ENCODE results near the gene RALGAPB. TPM values are rescaled to one million over a fixed set of nuclear protein-coding genes. Genes with fewer than 3 reads are reported as not detected.
"Not testable (repeated sequence)": the region's sequence is repeated elsewhere in the genome, so short reads cannot be mapped to it uniquely, and the experiment has no call there.

Gene RALGAPB
- total and polyA plus RNA-seq, 2 experiments from 2014 or later: 10.2 to 40.4 TPM

DNA sequence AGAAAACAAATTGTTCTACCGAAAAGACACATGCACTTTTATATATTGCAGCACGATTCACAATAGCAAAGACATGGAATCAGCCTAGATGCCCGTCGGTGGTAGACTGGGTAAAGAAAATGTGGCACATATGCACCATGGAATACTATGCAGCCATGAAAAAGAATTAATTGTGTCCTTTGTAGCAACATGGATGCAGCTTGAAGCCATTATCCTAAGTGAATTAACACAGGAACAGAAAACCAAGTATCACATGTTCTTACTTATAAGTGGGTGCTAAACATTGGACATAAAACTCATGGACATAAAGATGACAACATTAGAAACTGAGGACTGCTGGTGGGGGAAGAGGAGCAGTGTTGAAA lies 32.4 kb downstream of the RALGAPB start (continued):
- TF ChIP-seq ETS1 (IDR thresholded peaks at IDR 0.05): no peak
- no peak for TF ChIP-seq EZH2 (IDR thresholded peaks at IDR 0.05; ENCODE audit: low read depth, unreplicated experiment)
- TF ChIP-seq NANOG (IDR thresholded peaks at IDR 0.05; ENCODE audit: borderline replicate concordance): no peak
- no peak for TF ChIP-seq JUNB (IDR thresholded peaks at IDR 0.05; ENCODE audit: unreplicated experiment)
- no peak for TF ChIP-seq EZH2phosphoT487 (IDR thresholded peaks at IDR 0.05; ENCODE audit: unreplicated experiment)
- TF ChIP-seq, protein P1, sequence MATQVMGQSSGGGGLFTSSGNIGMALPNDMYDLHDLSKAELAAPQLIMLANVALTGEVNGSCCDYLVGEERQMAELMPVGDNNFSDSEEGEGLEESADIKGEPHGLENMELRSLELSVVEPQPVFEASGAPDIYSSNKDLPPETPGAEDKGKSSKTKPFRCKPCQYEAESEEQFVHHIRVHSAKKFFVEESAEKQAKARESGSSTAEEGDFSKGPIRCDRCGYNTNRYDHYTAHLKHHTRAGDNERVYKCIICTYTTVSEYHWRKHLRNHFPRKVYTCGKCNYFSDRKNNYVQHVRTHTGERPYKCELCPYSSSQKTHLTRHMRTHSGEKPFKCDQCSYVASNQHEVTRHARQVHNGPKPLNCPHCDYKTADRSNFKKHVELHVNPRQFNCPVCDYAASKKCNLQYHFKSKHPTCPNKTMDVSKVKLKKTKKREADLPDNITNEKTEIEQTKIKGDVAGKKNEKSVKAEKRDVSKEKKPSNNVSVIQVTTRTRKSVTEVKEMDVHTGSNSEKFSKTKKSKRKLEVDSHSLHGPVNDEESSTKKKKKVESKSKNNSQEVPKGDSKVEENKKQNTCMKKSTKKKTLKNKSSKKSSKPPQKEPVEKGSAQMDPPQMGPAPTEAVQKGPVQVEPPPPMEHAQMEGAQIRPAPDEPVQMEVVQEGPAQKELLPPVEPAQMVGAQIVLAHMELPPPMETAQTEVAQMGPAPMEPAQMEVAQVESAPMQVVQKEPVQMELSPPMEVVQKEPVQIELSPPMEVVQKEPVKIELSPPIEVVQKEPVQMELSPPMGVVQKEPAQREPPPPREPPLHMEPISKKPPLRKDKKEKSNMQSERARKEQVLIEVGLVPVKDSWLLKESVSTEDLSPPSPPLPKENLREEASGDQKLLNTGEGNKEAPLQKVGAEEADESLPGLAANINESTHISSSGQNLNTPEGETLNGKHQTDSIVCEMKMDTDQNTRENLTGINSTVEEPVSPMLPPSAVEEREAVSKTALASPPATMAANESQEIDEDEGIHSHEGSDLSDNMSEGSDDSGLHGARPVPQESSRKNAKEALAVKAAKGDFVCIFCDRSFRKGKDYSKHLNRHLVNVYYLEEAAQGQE (IDR thresholded peaks at IDR 0.05; ENCODE audit: unreplicated experiment): no peak
- no peak for TF ChIP-seq ZNF331 (CRISPR knock-in tag; IDR thresholded peaks at IDR 0.05; ENCODE audit: low read depth)

DNA sequence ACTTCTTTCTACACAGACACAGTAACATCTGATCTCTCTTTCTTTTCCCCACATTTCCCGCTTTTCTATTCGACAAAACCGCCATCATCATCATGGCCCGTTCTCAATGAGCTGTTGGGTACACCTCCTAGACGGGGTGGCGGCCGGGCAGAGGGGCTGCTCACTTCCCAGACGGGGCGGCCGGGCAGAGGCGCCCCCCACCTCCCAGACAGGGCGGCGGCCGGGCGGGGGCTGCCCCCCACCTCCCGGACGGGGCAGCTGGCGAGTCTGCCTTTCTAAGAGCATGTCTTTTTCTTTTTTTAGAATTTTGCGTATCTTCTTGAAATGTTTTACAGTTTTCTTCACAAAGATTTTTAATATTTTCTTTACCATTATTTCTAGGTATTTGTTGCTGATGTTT lies 39.1 kb downstream of the RALGAPB start:
- H3K27ac Mint-ChIP-seq; H3K9me3 Mint-ChIP-seq; ATAC-seq; H3K4me2 ChIP-seq; H3F3A ChIP-seq (replicated peaks; ENCODE audit: low read depth); H2AFZ ChIP-seq; H3K4me1 Mint-ChIP-seq; H3K9me2 ChIP-seq (ENCODE audit: insufficient read depth); H3K27ac ChIP-seq (ENCODE audit: low read depth); H3K79me2 ChIP-seq (replicated peaks; ENCODE audit: insufficient read depth); H3K27me3 ChIP-seq (ENCODE audit: insufficient read depth); H3K4me3 ChIP-seq; H3K4me1 ChIP-seq (ENCODE audit: insufficient read depth); DNase-seq (ENCODE audit: low spot score); H3K4me3 Mint-ChIP-seq; H3K27me3 Mint-ChIP-seq (ENCODE audit: insufficient read depth, low read depth, poor library complexity): not testable (repeated sequence)
- peaks cover 12% of the 10 kb centered on the region for H4K20me1 ChIP-seq (replicated peaks; ENCODE audit: insufficient read depth)
- peaks cover 20% of the 10 kb centered on the region; the same call in 1 of the 2 replicates for H3K36me3 ChIP-seq (ENCODE audit: insufficient read depth)
- H3K36me3 Mint-ChIP-seq (ENCODE audit: low read depth): peaks cover 33% of the 10 kb centered on the region

DNA sequence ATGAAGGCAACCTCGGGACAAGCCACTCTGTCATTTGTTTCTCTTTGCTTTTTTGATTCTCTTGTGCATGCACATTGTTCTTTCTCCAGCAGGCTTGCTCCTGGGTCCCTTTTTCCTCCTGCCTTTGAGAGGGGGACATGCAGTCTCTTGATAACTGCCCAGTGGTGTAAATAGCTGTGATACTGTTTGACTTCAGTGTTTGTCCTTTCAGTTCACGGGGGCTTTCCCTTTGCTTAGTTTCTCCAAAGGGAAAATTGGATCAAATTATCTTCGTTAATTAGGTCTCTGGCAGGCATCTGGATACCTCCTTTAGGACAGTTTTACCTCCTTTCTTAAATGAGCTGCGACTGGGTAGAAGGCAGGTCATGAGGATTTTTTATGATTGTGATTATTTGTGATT lies 41.5 kb downstream of the RALGAPB start:
- no peak overlapping the region for H3K4me3 Mint-ChIP-seq
- DNase-seq (ENCODE audit: low spot score): no peak
- no peak for ATAC-seq
- Histone ChIP-seq H4K20me1 (replicated peaks; ENCODE audit: insufficient read depth) (peaks cover 12% of the 10 kb centered on the region), H3K79me2 (replicated peaks; ENCODE audit: insufficient read depth) (peaks cover 4% of the 10 kb centered on the region; the same call in 1 of the 2 replicates), H3F3A (replicated peaks; ENCODE audit: low read depth) (no peaks in the 10 kb centered on the region), H3K4me2 (no peak overlapping the region), H3K36me3 (ENCODE audit: insufficient read depth) (peaks cover 26% of the 10 kb centered on the region), H2AFZ (no peak overlapping the region), H3K27ac (ENCODE audit: low read depth) (no peak overlapping the region), H3K9me2 (ENCODE audit: insufficient read depth) (no peaks in the 10 kb centered on the region), H3K4me1 (ENCODE audit: insufficient read depth) (no peaks in the 10 kb centered on the region), H3K4me3 (no peak overlapping the region), H3K27me3 (ENCODE audit: insufficient read depth) (no peaks in the 10 kb centered on the region)
- TF ChIP-seq JUNB (IDR thresholded peaks at IDR 0.05; ENCODE audit: unreplicated experiment) (no peak), STAT1 (IDR thresholded peaks at IDR 0.05; ENCODE audit: unreplicated experiment) (no peak), ZNF114 (CRISPR knock-in tag; IDR thresholded peaks at IDR 0.05) (no peak), NANOG (IDR thresholded peaks at IDR 0.05; ENCODE audit: borderline replicate concordance) (no peak), CREB1 (CRISPR knock-in tag; IDR thresholded peaks at IDR 0.05; ENCODE audit: low read depth) (no peak), EZH2 (IDR thresholded peaks at IDR 0.05; ENCODE audit: low read depth, unreplicated experiment) (no peak), EZH2phosphoT487 (IDR thresholded peaks at IDR 0.05; ENCODE audit: unreplicated experiment) (no peak), POLR2AphosphoS5 (IDR thresholded peaks at IDR 0.05; ENCODE audit: low read depth) (no peak), ZNF331 (CRISPR knock-in tag; IDR thresholded peaks at IDR 0.05; ENCODE audit: low read depth) (no peak)
- H3K9me3 Mint-ChIP-seq: no peaks in the 10 kb centered on the region
- no peaks in the 10 kb centered on the region for H3K4me1 Mint-ChIP-seq
- peaks cover 32% of the 10 kb centered on the region for H3K36me3 Mint-ChIP-seq (ENCODE audit: low read depth)
- H3K27me3 Mint-ChIP-seq (ENCODE audit: insufficient read depth, low read depth, poor library complexity): no peaks in the 10 kb centered on the region
- no peak overlapping the region; the same call in 1 of the 2 replicates for H3K27ac Mint-ChIP-seq

Data from GM23338 (cell line).